ENCODE results near the gene CDYL. TPM values are rescaled to one million over a fixed set of nuclear protein-coding genes. Genes with fewer than 3 reads are reported as not detected.

The CDYL gene
- polyA plus RNA-seq, 3 donors: 2.9 to 21.2 (median 4.2) TPM

DNA sequence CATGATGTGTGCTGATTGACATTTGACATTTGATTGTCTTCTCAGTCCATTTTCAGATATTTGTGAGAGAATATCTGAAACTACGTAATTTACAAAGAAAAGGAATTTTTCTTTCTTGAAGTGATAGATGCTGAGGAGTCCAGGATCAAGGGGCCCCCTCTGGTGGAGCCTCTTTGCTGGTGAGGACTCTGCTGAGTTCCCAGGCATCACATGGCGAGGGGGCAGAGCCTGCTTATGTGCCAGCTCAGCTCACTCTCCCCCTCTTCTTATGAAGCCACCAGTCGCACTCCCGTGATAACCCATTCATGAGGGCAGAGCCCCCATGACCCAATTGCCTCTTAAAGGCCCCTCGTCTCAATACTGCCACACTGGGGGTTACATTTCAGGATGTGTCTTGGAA is 136.4 kb downstream of the CDYL start:
- peaks cover 89% of the 10 kb centered on the region for H4K20me1 ChIP-seq (ENCODE audit: insufficient read depth, low read length)
- no peak overlapping the region for H2AFZ ChIP-seq (ENCODE audit: insufficient read depth, low read depth, low read length, poor library complexity, severe bottlenecking)
- H3K9me3 ChIP-seq (replicated peaks in 1 of 2; ENCODE audit: control insufficient read depth in 1 of 2, insufficient read depth in 1 of 2, low read length in 2 of 2): no peaks in the 10 kb centered on the region
- DNase-seq: no peak
- peaks cover 0 to 3% (median 1%) of the 10 kb centered on the region in 3 donors for H3K27me3 Mint-ChIP-seq (ENCODE audit: low read depth in 3 of 3)
- no peaks in the 10 kb centered on the region for H3K9me3 Mint-ChIP-seq
- 100% methylated on average over 1 of the region's 5 CpGs for whole genome bisulfite sequencing (ENCODE audit: insufficient coverage)
- H3K4me3 ChIP-seq (replicated peaks in 1 of 3; ENCODE audit: low read depth in 2 of 3, low read length in 3 of 3): no peak overlapping the region
- TF ChIP-seq, protein P1, sequence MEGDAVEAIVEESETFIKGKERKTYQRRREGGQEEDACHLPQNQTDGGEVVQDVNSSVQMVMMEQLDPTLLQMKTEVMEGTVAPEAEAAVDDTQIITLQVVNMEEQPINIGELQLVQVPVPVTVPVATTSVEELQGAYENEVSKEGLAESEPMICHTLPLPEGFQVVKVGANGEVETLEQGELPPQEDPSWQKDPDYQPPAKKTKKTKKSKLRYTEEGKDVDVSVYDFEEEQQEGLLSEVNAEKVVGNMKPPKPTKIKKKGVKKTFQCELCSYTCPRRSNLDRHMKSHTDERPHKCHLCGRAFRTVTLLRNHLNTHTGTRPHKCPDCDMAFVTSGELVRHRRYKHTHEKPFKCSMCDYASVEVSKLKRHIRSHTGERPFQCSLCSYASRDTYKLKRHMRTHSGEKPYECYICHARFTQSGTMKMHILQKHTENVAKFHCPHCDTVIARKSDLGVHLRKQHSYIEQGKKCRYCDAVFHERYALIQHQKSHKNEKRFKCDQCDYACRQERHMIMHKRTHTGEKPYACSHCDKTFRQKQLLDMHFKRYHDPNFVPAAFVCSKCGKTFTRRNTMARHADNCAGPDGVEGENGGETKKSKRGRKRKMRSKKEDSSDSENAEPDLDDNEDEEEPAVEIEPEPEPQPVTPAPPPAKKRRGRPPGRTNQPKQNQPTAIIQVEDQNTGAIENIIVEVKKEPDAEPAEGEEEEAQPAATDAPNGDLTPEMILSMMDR (IDR thresholded peaks at IDR 0.05): no peak
- H3K4me1 Mint-ChIP-seq: peaks cover 8% of the 10 kb centered on the region
- intact Hi-C loops (cut with micrococcal nuclease): no loop called here
- H3K27ac ChIP-seq (ENCODE audit: low read depth in 1 of 2, low read length in 2 of 2): no peak overlapping the region
- no peak overlapping the region for H3K4me2 ChIP-seq (replicated peaks; ENCODE audit: extremely low read depth, low read length, poor library complexity, severe bottlenecking)
- H3K9ac ChIP-seq (ENCODE audit: insufficient read depth, low read length, poor library complexity, severe bottlenecking): no peak overlapping the region
- no peaks in the 10 kb centered on the region for H3K27me3 ChIP-seq (ENCODE audit: control insufficient read depth in 2 of 2, insufficient read depth in 2 of 2, low read length in 2 of 2)
- peaks cover 2 to 5% of the 10 kb centered on the region in 2 donors for H3K4me1 ChIP-seq (ENCODE audit: control insufficient read depth in 1 of 2, insufficient read depth in 2 of 2, low read length in 2 of 2)
- peaks cover 9 to 48% of the 10 kb centered on the region in 2 donors for H3K36me3 ChIP-seq (replicated peaks in 1 of 2; ENCODE audit: control insufficient read depth in 1 of 2, insufficient read depth in 2 of 2, low read length in 2 of 2)
- no peak overlapping the region for H3K4me3 Mint-ChIP-seq
- H3K79me2 ChIP-seq (ENCODE audit: insufficient read depth, low read length): peaks cover 61% of the 10 kb centered on the region
- no peak overlapping the region for H3K27ac Mint-ChIP-seq
- peaks cover 31 to 51% of the 10 kb centered on the region in 2 donors for H3K36me3 Mint-ChIP-seq

DNA sequence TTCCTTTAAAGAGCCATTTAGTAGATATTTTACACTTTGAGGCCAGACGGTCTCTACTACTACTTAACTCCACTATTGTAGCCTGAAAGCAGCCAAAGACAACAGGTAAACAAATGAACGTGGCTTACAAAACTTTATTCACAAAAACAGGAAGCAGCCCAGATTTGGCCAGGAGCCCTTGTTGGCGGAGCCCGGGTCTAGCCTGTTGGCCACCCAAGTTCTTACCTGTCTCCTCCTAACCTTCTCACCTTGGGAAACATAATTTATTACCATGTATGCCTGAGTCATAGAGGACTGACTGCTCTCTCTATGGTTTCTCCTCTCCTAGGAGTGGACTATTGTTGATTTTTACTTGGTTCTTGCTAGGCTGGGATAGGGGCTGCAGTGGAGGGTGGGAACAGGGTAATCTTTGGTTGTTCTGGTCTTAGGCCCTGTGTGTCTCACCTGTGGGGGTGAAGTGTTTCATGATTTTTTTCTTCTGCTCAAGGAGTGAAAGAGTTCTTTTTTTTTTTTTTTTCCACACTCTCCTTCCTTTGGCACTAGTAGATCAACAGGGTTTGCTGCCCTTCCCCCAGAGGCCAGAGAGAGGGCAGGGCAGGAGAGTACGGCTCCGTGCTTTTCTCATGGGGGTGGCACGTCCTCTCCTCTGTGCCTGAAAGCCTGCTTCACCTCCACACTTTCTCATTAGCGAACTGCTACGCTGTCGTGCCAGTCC is 137.7 kb downstream of the CDYL start:
- intact Hi-C loops (cut with micrococcal nuclease): no loop called here
- peaks cover 48% of the 10 kb centered on the region for H3K79me2 ChIP-seq (ENCODE audit: insufficient read depth, low read length)
- no peaks in the 10 kb centered on the region for H3K4me1 ChIP-seq (ENCODE audit: control insufficient read depth in 1 of 2, insufficient read depth in 2 of 2, low read length in 2 of 2)
- no peak overlapping the region for H3K4me2 ChIP-seq (replicated peaks; ENCODE audit: extremely low read depth, low read length, poor library complexity, severe bottlenecking)
- DNase-seq: no peak
- H3K9me3 ChIP-seq (replicated peaks in 1 of 2; ENCODE audit: control insufficient read depth in 1 of 2, insufficient read depth in 1 of 2, low read length in 2 of 2): no peaks in the 10 kb centered on the region
- Mint-ChIP-seq H3K4me1 (peaks cover 2% of the 10 kb centered on the region), H3K27me3 (ENCODE audit: low read depth in 3 of 3) (peaks cover 0 to 3% (median 1%) of the 10 kb centered on the region in 3 donors), H3K4me3 (no peak overlapping the region), H3K9me3 (no peaks in the 10 kb centered on the region), H3K36me3 (peaks cover 26 to 42% of the 10 kb centered on the region in 2 donors), H3K27ac (peak overlapping the region in 4 of 7 donors; percentile 9 to 35 (median 20))
- TF ChIP-seq, protein P1 (IDR thresholded peaks at IDR 0.05): no peak
- peaks cover 4 to 44% of the 10 kb centered on the region in 2 donors for H3K36me3 ChIP-seq (replicated peaks in 1 of 2; ENCODE audit: control insufficient read depth in 1 of 2, insufficient read depth in 2 of 2, low read length in 2 of 2)
- WGBS (ENCODE audit: insufficient coverage): 89% methylated on average over 8 of the region's 10 CpGs
- H2AFZ ChIP-seq (ENCODE audit: insufficient read depth, low read depth, low read length, poor library complexity, severe bottlenecking): no peak overlapping the region
- H3K27me3 ChIP-seq (ENCODE audit: control insufficient read depth in 2 of 2, insufficient read depth in 2 of 2, low read length in 2 of 2): no peaks in the 10 kb centered on the region
- H3K27ac ChIP-seq (ENCODE audit: low read depth in 1 of 2, low read length in 2 of 2): no peak overlapping the region
- no peak overlapping the region for H3K4me3 ChIP-seq (replicated peaks in 1 of 3; ENCODE audit: low read depth in 2 of 3, low read length in 3 of 3)
- no peak overlapping the region for H3K9ac ChIP-seq (ENCODE audit: insufficient read depth, low read length, poor library complexity, severe bottlenecking)
- H4K20me1 ChIP-seq (ENCODE audit: insufficient read depth, low read length): peaks cover 89% of the 10 kb centered on the region
